Chondrocyte (in vitro differentiated cells): Measurements from ENCODE around the gene CD40. TPM values are rescaled to one million over a fixed set of nuclear protein-coding genes. Genes with fewer than 3 reads are reported as not detected.

Experiments
- DNase-seq: peaks from one replicate; pipeline ENCODE4 v3.0.0; 2021; ENCODE audit warnings: mixed read lengths, low spot score
- H3K27ac Mint-ChIP-seq: one replicate; pipeline ENCODE4 v1.8.0; 2021; ENCODE audit warnings: mild to moderate bottlenecking, moderate library complexity, mixed read lengths; ENCODE audit not compliant: unreplicated experiment
- H3K27me3 Mint-ChIP-seq: 2 replicates; pipeline ENCODE4 v1.8.0; 2021; ENCODE audit warnings: low read depth, mixed read lengths
- H3K36me3 Mint-ChIP-seq: 2 replicates; pipeline ENCODE4 v1.8.0; 2021; ENCODE audit warnings: low read depth, mixed read lengths
- H3K4me1 Mint-ChIP-seq: 2 replicates; pipeline ENCODE4 v1.8.0; 2021; ENCODE audit warnings: low read depth, mild to moderate bottlenecking, mixed read lengths
- H3K4me3 Mint-ChIP-seq: one replicate; pipeline ENCODE4 v1.8.0; 2021; ENCODE audit warnings: mild to moderate bottlenecking, moderate library complexity, mixed read lengths; ENCODE audit not compliant: unreplicated experiment
- H3K9me3 Mint-ChIP-seq: 2 replicates; pipeline ENCODE4 v1.8.0; 2021; ENCODE audit warnings: low read depth, mixed read lengths
- CTCF ChIP-seq: fragments of 200-600 bp; sonication (generic); IDR thresholded peaks from 2 replicates; pipeline ENCODE4 v1.5.0; 2021; ENCODE audit warnings: antibody characterized with exemption, mild to moderate bottlenecking, moderate library complexity
- total RNA-seq: library from RNA; stranded (reverse); gene quantifications from 3 replicates; pipeline ENCODE4 v1.2.1, GENCODE V29; 2021

The CD40 gene
- total RNA-seq, 1 donor from 2014 or later, result 2.5 TPM

GRCh38 chr20:46112430-46113112 lies 5.5 kb upstream of the CD40 start:
- Mint-ChIP-seq H3K27ac (no peak overlapping the region), H3K36me3 (no peaks in the 10 kb centered on the region), H3K27me3 (peaks cover 63% of the 10 kb centered on the region), H3K4me1 (peaks cover 1% of the 10 kb centered on the region), H3K4me3 (no peak overlapping the region), H3K9me3 (no peaks in the 10 kb centered on the region)
- no peak for TF ChIP-seq CTCF
- no peak for DNase-seq

- H3K4me1 Mint-ChIP-seq, result peaks cover 7% of the 10 kb centered on the region
- H3K27me3 Mint-ChIP-seq, result peaks cover 60% of the 10 kb centered on the region
- DNase-seq, result no peak
- no peak for TF ChIP-seq CTCF
- no peaks in the 10 kb centered on the region for H3K9me3 Mint-ChIP-seq
- no peak overlapping the region for H3K4me3 Mint-ChIP-seq
- no peaks in the 10 kb centered on the region for H3K36me3 Mint-ChIP-seq
- H3K27ac Mint-ChIP-seq, result no peak overlapping the region
Observed at GRCh38 chr20:46113113-46113470, 5.0 kb upstream of the CD40 start.

- no peaks in the 10 kb centered on the region for H3K9me3 Mint-ChIP-seq
- TF ChIP-seq CTCF, result no peak
- peaks cover 53% of the 10 kb centered on the region for H3K27me3 Mint-ChIP-seq
- DNase-seq, result no peak
- H3K27ac Mint-ChIP-seq, result no peak overlapping the region
- H3K36me3 Mint-ChIP-seq, result no peaks in the 10 kb centered on the region
- no peak overlapping the region for H3K4me3 Mint-ChIP-seq
- H3K4me1 Mint-ChIP-seq, result peaks cover 8% of the 10 kb centered on the region
Observed at GRCh38 chr20:46114449-46114848, 3.7 kb upstream of the CD40 start.

GRCh38 chr20:46118481-46119020 lies 437 bp downstream of the CD40 start:
- no peak for DNase-seq
- peak; percentile 31 for TF ChIP-seq CTCF
- Mint-ChIP-seq H3K27ac (no peak overlapping the region), H3K27me3 (peaks cover 41% of the 10 kb centered on the region), H3K36me3 (peaks cover under 1% of the 10 kb centered on the region), H3K9me3 (no peaks in the 10 kb centered on the region), H3K4me3 (peak overlapping the region; percentile 84), H3K4me1 (peaks cover 14% of the 10 kb centered on the region)

- Mint-ChIP-seq H3K36me3 (peaks cover 3% of the 10 kb centered on the region), H3K4me1 (peaks cover 14% of the 10 kb centered on the region), H3K9me3 (no peaks in the 10 kb centered on the region), H3K27ac (no peak overlapping the region), H3K4me3 (no peak overlapping the region), H3K27me3 (peaks cover 40% of the 10 kb centered on the region)
- DNase-seq, result no peak
- no peak for TF ChIP-seq CTCF
Observed at GRCh38 chr20:46119028-46119546, 973 bp downstream of the CD40 start.
